Activated CD8-positive, alpha-beta memory T cell treated with anti-CD3 and anti-CD28 coated beads, Interleukin-2, amount 50 U/mL, for 1 hour (primary cell): Measurements from ENCODE around the gene SUSD1.
"Not testable (repeated sequence)": the region's sequence is repeated elsewhere in the genome, so short reads cannot be mapped to it uniquely, and the experiment has no call there.

Source experiments
- DNase-seq: peaks from one replicate; pipeline ENCODE4 v3.0.0-alpha.2; 2020; ENCODE audit errors: extremely low read depth

Gene SUSD1

GRCh38 chr9:112173489-112174221 is 1.4 kb downstream of the SUSD1 start:
- no peak for DNase-seq

GRCh38 chr9:112170968-112171367 is 4.1 kb downstream of the SUSD1 start:
- DNase-seq = no peak

DNA sequence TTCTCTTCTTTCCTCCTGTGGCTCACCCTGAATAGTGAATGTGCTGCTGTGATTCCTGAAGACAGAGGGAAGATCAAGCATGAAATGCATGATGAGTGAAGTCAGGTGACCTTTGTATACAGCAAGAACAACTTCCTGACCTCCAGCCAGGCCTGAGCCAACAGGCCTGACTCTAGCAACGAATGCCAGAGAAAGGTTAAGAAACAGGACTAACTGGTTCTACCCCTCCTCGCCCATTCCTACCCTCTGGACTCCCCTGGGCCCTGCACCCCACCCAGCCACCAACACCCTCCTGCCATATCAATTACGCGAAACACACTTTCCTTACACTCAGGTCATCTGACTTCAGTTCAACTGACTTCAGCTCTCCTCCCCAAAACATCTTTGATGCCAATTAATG is 4.9 kb downstream of the SUSD1 start:
- DNase-seq = no peak

- no peak for DNase-seq
These were observed 5.7 kb downstream of the SUSD1 start for GRCh38 chr9:112169368-112169767.

- DNase-seq = no peak
These were observed 6.9 kb downstream of the SUSD1 start for GRCh38 chr9:112168197-112168596.

DNA sequence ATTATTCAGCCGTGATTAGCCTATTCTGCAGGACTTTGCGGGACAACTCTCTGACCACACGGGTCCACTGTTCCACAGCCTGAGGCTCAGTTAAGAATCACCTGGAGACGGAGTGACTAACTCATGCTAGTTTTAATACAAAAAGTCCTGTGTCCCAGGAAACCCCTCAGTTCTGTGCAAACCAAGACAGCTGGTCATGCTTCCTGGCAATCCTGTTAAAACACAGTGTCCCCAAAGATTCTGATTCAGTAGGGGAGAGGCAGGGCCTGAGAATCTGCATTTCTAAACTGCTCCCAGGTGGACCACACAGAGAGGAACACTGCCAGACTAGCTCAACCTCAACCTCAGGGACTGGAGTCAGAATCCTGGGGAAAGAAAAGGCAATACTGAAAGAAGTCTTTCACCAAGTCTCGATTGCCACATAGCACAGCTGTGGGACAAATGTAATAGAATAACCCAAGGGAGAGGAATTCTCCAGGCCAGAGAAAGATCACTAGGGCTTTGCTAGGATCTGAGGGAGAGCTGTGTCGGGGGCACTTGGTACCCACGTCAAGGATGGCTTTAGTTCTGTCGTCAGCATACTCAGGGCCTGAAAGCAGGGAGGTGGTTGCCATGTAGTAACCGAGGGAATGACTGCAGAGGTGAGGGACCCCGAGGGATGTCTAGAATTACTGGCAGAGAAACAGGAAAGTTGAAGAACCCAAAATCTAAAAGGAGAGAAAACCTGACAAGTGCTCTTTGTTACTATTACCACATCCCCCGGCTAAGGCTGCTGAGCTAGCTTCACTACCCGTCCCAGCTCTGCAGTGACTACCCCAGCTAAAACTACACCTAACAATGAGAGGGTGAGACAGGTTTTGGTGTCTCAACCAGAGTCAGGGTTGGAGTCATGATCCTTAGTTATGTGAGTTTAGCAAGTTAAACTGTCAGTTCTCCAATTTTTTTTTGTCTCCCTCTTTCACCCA is 8.6 kb downstream of the SUSD1 start:
- DNase-seq = no peak

GRCh38 chr9:112162621-112163413 is 12.3 kb downstream of the SUSD1 start:
- DNase-seq = no peak

GRCh38 chr9:112159781-112160180 is 15.3 kb downstream of the SUSD1 start:
- no peak for DNase-seq

DNA sequence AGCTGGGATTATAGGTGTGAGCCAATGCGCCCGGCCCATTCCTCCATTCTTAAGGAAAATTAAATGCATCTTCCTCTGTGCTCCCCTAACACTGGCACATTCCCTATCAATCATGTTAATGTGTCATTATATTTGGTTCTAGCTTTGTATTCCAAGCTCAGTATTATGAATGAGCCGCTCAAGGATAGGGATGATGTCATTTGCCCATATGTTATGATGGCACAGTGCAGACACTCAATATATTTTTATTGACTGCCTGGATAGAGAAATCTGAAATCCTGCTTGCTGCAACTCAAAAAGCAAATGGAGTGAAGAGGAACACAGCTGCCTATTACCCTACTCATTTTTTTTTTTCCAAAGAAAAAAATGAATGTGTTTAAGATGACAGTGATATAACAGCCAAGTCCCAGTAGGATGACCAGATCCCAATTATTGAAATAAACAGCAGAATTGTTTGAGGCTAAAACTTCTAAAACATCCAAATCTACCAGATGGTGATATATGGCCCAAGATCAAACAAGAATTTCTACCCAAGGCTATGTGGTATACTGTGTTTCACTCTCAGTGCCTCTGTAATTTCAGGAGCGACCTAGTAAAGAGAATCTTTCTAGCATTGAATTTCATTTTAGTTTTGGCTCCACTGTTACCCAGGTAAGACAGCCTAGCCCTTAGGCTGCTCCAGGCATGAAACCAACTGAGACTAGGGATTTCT is 16.3 kb downstream of the SUSD1 start:
- DNase-seq = no peak

DNA sequence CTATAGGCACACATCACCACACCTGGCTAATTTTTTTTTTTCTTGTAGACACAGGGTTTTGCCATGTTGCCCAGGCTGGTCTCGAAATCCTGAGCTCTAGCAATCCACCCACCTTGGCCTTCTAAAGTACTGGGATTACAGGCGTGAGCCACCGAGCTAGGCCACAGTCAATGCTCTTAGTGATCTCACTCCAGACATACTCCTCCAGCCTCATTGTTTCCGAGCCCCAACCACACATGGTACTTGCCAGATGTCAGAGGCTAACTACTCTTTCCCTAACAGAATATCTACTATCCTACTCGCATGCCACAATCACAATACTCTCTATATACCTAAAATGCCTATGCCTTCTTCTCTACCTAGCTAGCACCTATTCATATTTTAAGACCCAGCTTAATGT is 17.1 kb downstream of the SUSD1 start:
- DNase-seq = no peak

GRCh38 chr9:112157087-112157486 is 18.0 kb downstream of the SUSD1 start:
- no peak for DNase-seq

DNA sequence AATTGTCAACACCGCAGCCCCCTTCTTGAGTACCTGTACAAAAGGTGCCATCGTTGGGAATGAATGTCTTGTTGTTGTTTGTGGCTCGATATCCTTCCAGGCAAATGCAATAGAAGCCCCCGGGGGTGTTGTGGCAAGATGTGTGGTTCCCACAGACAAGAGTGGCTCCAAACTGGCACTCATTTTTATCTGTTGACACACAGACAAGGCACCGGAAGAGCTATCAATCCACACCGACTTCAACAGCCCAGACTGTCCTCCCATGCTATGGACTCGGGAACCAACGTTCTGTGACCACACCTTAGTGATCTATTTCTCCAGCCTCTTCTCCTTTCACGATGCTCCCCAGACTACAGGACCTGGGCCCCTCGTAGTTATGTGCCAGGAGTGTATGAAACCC is 25.9 kb downstream of the SUSD1 start:
- no peak for DNase-seq

DNA sequence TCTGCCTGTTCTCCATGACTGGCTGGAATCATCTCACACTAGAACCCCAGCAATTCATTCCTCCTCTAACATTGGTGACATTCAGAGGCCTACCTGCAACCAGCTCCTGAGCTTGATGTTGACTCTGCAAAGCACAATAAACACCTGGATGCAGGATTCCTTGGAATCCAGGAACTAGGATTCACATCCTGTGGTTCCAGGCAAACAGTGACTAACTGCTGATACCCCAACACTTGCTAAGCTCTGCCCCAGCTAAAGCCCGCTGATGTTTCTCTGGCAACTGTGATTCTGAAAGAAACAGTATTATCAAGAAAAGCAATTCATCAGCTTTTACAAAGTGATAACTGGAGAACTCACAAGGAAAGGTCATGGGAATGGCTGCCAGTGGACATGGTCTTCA is 29.2 kb downstream of the SUSD1 start:
- DNase-seq = no peak

DNA sequence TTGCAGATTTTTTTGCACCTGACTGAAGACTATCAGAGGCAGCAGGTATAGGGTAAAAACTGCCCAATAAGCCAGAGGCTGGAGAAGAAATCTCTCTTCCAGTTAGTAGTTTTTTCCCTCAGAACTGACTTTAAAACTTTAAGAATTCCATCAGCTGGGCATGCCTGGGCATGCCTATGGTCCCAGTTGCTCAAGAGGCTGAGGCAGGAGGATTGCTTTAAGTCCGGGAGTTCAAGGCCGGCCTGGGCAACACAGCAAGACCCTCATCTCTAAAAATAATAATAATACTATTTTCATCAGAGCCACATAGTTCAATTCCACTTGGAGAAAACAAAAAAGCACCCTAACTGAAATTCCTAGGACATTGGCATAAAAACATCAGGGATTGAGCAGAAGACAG is 30.3 kb downstream of the SUSD1 start:
- DNase-seq = no peak

DNA sequence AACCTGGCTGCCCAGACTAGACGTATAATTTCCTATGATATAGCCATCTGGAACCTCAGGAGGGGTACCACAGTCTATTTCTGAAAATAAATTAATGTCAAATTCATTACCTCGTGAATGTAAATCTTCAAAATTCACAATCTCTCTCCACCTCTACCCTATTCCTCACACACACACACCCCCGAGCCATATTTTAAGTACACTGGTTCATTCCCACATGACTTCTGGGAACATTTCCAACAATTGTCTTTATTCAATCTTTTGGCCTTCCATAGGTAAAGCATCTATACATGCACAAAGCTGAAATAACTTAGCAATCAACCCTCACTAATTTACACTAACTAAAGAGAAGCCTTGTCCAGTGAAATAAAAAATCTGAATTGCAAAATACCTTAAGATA is 32.7 kb downstream of the SUSD1 start:
- DNase-seq = no peak

- DNase-seq = no peak
These were observed 34.2 kb downstream of the SUSD1 start for GRCh38 chr9:112140936-112141335.

- DNase-seq = no peak
These were observed 38.0 kb downstream of the SUSD1 start for GRCh38 chr9:112137066-112137465.

GRCh38 chr9:112135706-112136105 is 39.4 kb downstream of the SUSD1 start:
- DNase-seq = no peak

DNA sequence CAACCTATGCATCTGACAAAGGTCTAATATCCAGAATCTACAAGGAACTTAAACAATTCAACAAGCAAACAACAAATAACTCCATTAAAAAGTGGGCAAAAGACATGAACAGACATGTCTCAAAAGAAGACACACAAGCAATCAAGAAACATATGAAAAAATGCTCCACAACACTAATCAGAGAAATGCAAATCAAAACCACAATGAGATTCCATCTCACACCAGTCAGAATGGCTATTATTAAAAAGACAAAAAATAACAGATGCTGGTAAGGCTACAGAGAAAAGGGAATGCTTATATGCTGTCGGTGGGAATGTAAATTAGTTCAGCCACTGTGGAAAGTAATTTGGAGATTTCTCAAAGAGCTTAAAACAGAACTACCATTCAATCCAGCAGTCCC is 41.3 kb downstream of the SUSD1 start:
- DNase-seq = not testable (repeated sequence)

DNA sequence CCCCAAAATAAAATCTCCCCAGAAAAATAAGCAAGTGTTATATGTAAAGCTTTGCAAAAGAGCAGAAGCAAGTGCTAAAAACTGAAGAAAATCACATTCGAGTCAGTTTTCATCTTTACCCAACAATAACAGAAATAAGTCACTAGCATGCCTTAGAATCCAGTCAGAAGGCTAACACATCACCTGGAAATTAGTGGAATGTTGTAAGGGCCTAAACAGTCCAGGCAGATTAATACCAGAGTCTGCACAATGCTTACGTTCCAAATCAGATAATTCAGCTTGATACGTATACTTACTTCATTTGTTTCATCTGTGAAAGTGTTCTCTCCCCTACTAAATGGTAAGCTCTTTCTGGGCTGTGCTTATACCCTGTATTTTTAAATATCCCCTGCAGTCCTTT is 42.7 kb downstream of the SUSD1 start:
- DNase-seq = no peak

GRCh38 chr9:112130997-112131396 is 44.1 kb downstream of the SUSD1 start:
- DNase-seq = no peak

GRCh38 chr9:112130347-112130746 is 44.8 kb downstream of the SUSD1 start:
- no peak for DNase-seq
